Panc1 (cell line): ENCODE data around the gene NEMF. TPM values are rescaled to one million over a fixed set of nuclear protein-coding genes. Genes with fewer than 3 reads are reported as not detected.
A peak's percentile ranks its signal among the peaks of the same experiment; 100 is the strongest.

Experiments used
- ATAC-seq: fragments of 200-7000 bp; cut with Tn5 transposase; 2 replicates; pipeline ENCODE4 v1.9.1; 2020; ENCODE audit warnings: mild to moderate bottlenecking, moderate library complexity
- BruUV-seq: library from RNA; stranded (reverse); fragments of 400-500 nt; replicated peaks from 2 replicates; lab custom pipeline; 2021; lab: Mats Ljungman, UMichigan
- CTCF ChIA-PET: fragments of 300-600 bp; sonication (Branson Sonifier 250); formaldehyde crosslinking; loops from one replicate; lab custom pipeline; 2022; ENCODE audit warnings: antibody characterized with exemption; lab: Charles Lee
- POLR2A ChIA-PET: fragments of 300-600 bp; sonication (Branson Sonifier 250); formaldehyde crosslinking; loops from one replicate; lab custom pipeline; 2022; ENCODE audit warnings: antibody characterized with exemption; lab: Charles Lee
- DNase-seq: peaks from one replicate; pipeline ENCODE4 v3.0.0-alpha.2; 2010; ENCODE audit warnings: low read depth, low spot score
- H3K27ac ChIP-seq: 2 replicates; pipeline ENCODE4 v1.5.1; 2011; ENCODE audit warnings: mild to moderate bottlenecking, low read length, inconsistent platforms
- H3K27me3 ChIP-seq: fragments of 200-500 bp; sonication (Bioruptor generic); 2 replicates; pipeline ENCODE4 v1.6.0; 2014; ENCODE audit warnings: low read length, inconsistent platforms; ENCODE audit not compliant: control insufficient read depth, insufficient read depth
- H3K36me3 ChIP-seq: fragments of 200-500 bp; sonication (Bioruptor generic); 2 replicates; pipeline ENCODE4 v1.5.1; 2014; ENCODE audit warnings: inconsistent platforms, mild to moderate bottlenecking, low read length, moderate library complexity; ENCODE audit not compliant: control insufficient read depth, insufficient read depth
- H3K4me1 ChIP-seq: 2 replicates; pipeline ENCODE4 v1.5.1; 2011; ENCODE audit warnings: inconsistent platforms, mild to moderate bottlenecking, low read length, moderate library complexity; ENCODE audit not compliant: control insufficient read depth, insufficient read depth
- H3K4me3 ChIP-seq, 2 experiments: 2 replicates each; pipeline ENCODE4 v1.5.1; 2011 to 2012; ENCODE audit warnings: low read depth in 2 of 2, low read length in 2 of 2, mild to moderate bottlenecking in 2 of 2, inconsistent platforms in 1 of 2, moderate library complexity in 1 of 2
- H3K9me3 ChIP-seq: fragments of 200-500 bp; sonication (Bioruptor generic); 2 replicates; pipeline ENCODE4 v1.5.1; 2014; ENCODE audit warnings: low read depth, mild to moderate bottlenecking, inconsistent platforms, low read length, moderate library complexity; ENCODE audit not compliant: control insufficient read depth, insufficient read depth
- POLR2AphosphoS5 ChIP-seq: IDR thresholded peaks from 2 replicates; pipeline ENCODE4 v1.6.1; 2012; ENCODE audit warnings: mild to moderate bottlenecking, low read depth, low read length, moderate library complexity
- SIN3A ChIP-seq: IDR thresholded peaks from 2 replicates; pipeline ENCODE4 v1.6.1; 2012; ENCODE audit warnings: low read depth, mild to moderate bottlenecking, low read length, moderate library complexity, borderline replicate concordance; ENCODE audit not compliant: insufficient read depth
- TCF7L2 ChIP-seq: IDR thresholded peaks from 2 replicates; pipeline ENCODE4 v1.6.1; 2011; ENCODE audit warnings: mild to moderate bottlenecking, low read depth, low read length, inconsistent platforms
- in situ Hi-C: cut with HindIII; loops from 2 replicates; pipeline ENCODE4 v1.10.0; 2016; ENCODE audit warnings: low sequenced_read_pairs, low pct_unique_long_range_greater_than_20kb
- intact Hi-C: fragments of 100-400 bp; cut with micrococcal nuclease; formaldehyde crosslinking; loops from one replicate; pipeline ENCODE4 v1.10.0; 2022; ENCODE audit not compliant: unreplicated experiment
- total RNA-seq: library from RNA; stranded (reverse); gene quantifications from one replicate; pipeline ENCODE4 v1.2.1, GENCODE V29; 2021; ENCODE audit not compliant: unreplicated experiment
- TF ChIP-seq, protein P1 (sequence below), 2 experiments: IDR thresholded peaks; 2 replicates each; pipeline ENCODE4 v1.6.1; 2011 to 2012; ENCODE audit warnings: low read depth in 2 of 2, control low read depth in 1 of 2, low read length in 1 of 2, mild to moderate bottlenecking in 1 of 2, moderate library complexity in 1 of 2; ENCODE audit not compliant: insufficient read depth in 1 of 2
- TF ChIP-seq, protein P2 (sequence below): fragments of 450-650 bp; IDR thresholded peaks from 2 replicates; pipeline ENCODE4 v1.5.1; 2017; ENCODE audit warnings: mild to moderate bottlenecking

NEMF gene
- total RNA-seq, 1 experiment from 2014 or later = 38.3 TPM

DNA sequence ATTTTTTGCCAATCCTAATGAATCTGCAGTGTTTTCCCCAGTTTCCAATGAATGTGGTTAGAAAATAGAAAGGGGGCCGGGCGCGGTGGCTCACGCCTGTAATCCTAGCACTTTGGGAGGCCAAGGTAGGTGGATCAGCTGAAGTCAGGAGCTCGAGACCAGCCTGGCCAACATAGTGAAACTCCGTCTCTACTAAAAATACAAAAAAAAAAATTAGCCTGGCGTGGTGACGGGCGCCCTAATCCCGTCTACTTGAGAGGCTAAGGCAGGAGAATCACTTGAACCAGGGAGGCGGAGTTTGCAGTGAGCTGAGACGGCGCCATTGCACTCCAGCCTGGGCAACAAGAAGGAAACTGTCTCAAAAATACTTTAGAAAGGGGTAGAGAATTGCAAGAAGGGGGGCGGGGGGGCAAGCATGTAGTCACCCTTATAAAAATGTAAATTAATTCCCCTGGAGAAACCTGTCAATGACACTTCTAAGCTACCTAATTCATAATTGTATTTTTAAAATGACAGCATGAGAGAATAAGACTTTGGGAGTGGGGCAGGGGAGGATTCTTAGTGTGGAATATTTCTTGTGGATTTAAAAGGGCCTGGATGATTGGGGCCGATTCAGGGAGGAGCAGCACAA is 82.9 kb downstream of the NEMF start:
- in situ Hi-C loops (no loop called here), intact Hi-C loops (loop anchor here (5.0 kb wide), 2 partner anchors 77 to 137 kb away; partner anchors contain the start of gene KLHDC1)
- no peak for DNase-seq
- no TSS peak for BruUV-seq
- ATAC-seq = no peak
- Histone ChIP-seq H3K27me3 (no peaks in the 10 kb centered on the region), H3K4me1 (peaks cover 24% of the 10 kb centered on the region), H3K27ac (peak overlapping the region; percentile 86), H3K36me3 (peaks cover 3% of the 10 kb centered on the region; the same call in 1 of the 2 replicates), H3K9me3 (no peaks in the 10 kb centered on the region), H3K4me3 (peak overlapping the region; percentile 81 to 84)
- CTCF ChIA-PET = interaction anchor here (0.6 kb wide), 1 partner anchor 134 kb away, joined by 3 read pairs; no protein-coding TSS in a partner anchor
- TF ChIP-seq, protein P1, sequence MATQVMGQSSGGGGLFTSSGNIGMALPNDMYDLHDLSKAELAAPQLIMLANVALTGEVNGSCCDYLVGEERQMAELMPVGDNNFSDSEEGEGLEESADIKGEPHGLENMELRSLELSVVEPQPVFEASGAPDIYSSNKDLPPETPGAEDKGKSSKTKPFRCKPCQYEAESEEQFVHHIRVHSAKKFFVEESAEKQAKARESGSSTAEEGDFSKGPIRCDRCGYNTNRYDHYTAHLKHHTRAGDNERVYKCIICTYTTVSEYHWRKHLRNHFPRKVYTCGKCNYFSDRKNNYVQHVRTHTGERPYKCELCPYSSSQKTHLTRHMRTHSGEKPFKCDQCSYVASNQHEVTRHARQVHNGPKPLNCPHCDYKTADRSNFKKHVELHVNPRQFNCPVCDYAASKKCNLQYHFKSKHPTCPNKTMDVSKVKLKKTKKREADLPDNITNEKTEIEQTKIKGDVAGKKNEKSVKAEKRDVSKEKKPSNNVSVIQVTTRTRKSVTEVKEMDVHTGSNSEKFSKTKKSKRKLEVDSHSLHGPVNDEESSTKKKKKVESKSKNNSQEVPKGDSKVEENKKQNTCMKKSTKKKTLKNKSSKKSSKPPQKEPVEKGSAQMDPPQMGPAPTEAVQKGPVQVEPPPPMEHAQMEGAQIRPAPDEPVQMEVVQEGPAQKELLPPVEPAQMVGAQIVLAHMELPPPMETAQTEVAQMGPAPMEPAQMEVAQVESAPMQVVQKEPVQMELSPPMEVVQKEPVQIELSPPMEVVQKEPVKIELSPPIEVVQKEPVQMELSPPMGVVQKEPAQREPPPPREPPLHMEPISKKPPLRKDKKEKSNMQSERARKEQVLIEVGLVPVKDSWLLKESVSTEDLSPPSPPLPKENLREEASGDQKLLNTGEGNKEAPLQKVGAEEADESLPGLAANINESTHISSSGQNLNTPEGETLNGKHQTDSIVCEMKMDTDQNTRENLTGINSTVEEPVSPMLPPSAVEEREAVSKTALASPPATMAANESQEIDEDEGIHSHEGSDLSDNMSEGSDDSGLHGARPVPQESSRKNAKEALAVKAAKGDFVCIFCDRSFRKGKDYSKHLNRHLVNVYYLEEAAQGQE (IDR thresholded peaks at IDR 0.05; ENCODE audit: insufficient read depth in 1 of 2, low read depth in 2 of 2, low read length in 1 of 2) = no peak
- TF ChIP-seq POLR2AphosphoS5 = no peak
- no peak for TF ChIP-seq TCF7L2
- TF ChIP-seq SIN3A = no peak
- TF ChIP-seq, protein P2, sequence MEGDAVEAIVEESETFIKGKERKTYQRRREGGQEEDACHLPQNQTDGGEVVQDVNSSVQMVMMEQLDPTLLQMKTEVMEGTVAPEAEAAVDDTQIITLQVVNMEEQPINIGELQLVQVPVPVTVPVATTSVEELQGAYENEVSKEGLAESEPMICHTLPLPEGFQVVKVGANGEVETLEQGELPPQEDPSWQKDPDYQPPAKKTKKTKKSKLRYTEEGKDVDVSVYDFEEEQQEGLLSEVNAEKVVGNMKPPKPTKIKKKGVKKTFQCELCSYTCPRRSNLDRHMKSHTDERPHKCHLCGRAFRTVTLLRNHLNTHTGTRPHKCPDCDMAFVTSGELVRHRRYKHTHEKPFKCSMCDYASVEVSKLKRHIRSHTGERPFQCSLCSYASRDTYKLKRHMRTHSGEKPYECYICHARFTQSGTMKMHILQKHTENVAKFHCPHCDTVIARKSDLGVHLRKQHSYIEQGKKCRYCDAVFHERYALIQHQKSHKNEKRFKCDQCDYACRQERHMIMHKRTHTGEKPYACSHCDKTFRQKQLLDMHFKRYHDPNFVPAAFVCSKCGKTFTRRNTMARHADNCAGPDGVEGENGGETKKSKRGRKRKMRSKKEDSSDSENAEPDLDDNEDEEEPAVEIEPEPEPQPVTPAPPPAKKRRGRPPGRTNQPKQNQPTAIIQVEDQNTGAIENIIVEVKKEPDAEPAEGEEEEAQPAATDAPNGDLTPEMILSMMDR = no peak
- POLR2A ChIA-PET = interaction anchor here (0.5 to 0.6 kb wide), 4 partner anchors 50 to 343 kb away, joined by 3 to 18 read pairs (median 10); no protein-coding TSS in a partner anchor

DNA sequence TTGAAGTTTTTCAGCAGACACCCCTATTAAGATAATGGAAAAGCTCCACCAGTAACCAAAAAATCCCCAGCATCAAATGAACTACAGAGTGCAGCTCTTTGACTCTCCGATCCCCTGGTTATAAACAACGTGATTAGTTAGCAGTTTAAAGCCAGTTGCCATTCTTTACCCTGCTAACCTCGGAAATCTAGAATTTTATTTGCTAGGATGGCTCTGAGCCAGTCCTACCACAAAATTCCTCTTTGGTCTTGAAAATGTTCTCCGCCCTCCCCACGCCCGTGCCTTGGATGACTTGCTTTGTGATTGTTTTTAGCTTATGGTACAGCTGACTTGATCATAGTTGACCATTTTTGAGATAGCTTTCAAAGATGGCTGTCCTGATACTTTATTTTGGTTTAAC is 83.4 kb downstream of the NEMF start:
- ATAC-seq (no peak), DNase-seq (no peak)
- no TSS peak for BruUV-seq
- TF ChIP-seq TCF7L2 (no peak), SIN3A (0 out of 2 replicates have a peak, but pooled peaks have one; percentile 15), POLR2AphosphoS5 (no peak)
- TF ChIP-seq, protein P2 = no peak
- Histone ChIP-seq H3K4me3 (peak overlapping the region; percentile 81 to 84), H3K4me1 (peaks cover 24% of the 10 kb centered on the region), H3K36me3 (peaks cover 3% of the 10 kb centered on the region; the same call in 1 of the 2 replicates), H3K27me3 (no peaks in the 10 kb centered on the region), H3K9me3 (no peaks in the 10 kb centered on the region), H3K27ac (peak overlapping the region; percentile 86)
- intact Hi-C loops = loop anchor here (5.0 kb wide), 2 partner anchors 77 to 137 kb away; partner anchors contain the start of gene KLHDC1
- ChIA-PET POLR2A (interaction anchor here (0.5 to 0.6 kb wide), 3 partner anchors 50 to 205 kb away, joined by 3 to 13 read pairs (median 3); no protein-coding TSS in a partner anchor), CTCF (interaction anchor here (0.6 kb wide), 1 partner anchor 134 kb away, joined by 3 read pairs; no protein-coding TSS in a partner anchor)
- in situ Hi-C loops = no loop called here
